ENCODE results near the gene ETFA.

The ETFA gene

DNA sequence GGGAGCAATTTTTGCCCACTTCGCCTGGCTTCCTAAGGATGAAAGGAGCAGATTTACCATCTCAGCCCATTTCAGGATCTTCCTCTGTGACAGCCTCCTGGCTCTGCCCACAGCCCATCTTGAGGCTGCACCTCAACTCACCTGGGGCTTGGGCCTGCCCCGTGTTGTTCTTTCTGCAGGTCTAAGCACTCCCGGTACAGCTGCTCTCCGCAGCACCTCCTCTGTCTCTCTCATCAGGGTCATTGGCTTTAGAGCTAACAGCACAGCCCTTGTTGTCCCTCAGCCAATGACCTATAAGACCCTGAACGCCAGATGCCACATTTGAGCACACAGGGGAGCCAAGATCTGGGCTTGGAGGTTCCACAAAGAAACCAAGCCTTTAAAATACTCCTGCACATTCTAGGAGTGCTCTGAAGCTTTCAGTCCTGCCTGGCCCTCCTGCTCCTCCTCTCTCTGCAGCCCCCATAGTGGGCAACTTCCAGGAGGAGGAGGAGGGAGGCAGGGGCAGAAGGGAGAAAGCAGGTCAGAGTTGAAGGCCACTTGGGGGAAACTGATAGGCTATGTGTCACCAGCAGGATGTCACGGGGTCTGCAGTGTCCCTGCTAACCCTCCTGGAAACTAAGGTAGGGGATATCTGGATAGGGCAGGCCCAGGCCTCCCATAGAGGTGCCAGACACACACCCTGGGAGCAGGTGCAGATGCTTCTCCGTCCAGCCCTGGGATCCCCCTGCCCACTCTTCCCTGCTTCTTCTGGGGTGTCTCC lies 115.6 kb downstream of the ETFA start:
- TF ChIP-seq, protein P1, sequence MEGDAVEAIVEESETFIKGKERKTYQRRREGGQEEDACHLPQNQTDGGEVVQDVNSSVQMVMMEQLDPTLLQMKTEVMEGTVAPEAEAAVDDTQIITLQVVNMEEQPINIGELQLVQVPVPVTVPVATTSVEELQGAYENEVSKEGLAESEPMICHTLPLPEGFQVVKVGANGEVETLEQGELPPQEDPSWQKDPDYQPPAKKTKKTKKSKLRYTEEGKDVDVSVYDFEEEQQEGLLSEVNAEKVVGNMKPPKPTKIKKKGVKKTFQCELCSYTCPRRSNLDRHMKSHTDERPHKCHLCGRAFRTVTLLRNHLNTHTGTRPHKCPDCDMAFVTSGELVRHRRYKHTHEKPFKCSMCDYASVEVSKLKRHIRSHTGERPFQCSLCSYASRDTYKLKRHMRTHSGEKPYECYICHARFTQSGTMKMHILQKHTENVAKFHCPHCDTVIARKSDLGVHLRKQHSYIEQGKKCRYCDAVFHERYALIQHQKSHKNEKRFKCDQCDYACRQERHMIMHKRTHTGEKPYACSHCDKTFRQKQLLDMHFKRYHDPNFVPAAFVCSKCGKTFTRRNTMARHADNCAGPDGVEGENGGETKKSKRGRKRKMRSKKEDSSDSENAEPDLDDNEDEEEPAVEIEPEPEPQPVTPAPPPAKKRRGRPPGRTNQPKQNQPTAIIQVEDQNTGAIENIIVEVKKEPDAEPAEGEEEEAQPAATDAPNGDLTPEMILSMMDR (IDR thresholded peaks at IDR 0.05; ENCODE audit: insufficient read depth, low read length, missing control alignments), result no peak
- no peak overlapping the region for H3K4me3 ChIP-seq (ENCODE audit: low read depth, low read length)
- DNase-seq (ENCODE audit: low read depth, low spot score), result no peak
- POLR2A ChIA-PET, result no interaction called here
- CTCF ChIA-PET, result interaction anchor here (0.8 to 5.5 kb wide), 3 partner anchors 9 to 40 kb away, joined by 3 to 40 read pairs (median 5); no protein-coding TSS in a partner anchor

DNA sequence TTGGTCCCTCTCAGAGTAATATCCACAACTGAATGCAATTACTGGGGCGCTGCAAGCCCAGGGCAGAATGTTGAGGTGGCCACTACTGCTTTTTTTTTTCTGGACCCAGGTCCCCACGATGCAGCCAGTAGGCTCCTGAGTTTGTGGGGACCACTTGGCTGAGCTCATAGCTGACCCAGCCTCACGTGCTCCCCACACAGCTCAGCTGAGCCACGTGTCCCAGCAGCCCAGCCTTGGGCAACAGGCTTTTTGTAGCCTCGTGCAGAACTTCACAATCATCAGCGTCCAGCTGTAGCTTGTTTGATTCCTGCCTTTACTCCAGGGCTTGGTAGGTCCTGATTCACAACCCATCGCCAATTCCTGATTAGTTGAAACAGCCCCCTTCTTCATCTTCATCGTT lies 117.3 kb downstream of the ETFA start:
- TF ChIP-seq, protein P1 (IDR thresholded peaks at IDR 0.05; ENCODE audit: insufficient read depth, low read length, missing control alignments), result no peak
- POLR2A ChIA-PET, result no interaction called here
- no peak overlapping the region for H3K4me3 ChIP-seq (ENCODE audit: low read depth, low read length)
- CTCF ChIA-PET, result interaction anchor here (0.7 to 5.5 kb wide), 5 partner anchors 8 to 673 kb away, joined by 3 to 47 read pairs (median 40); no protein-coding TSS in a partner anchor
- DNase-seq (ENCODE audit: low read depth, low spot score), result no peak

DNA sequence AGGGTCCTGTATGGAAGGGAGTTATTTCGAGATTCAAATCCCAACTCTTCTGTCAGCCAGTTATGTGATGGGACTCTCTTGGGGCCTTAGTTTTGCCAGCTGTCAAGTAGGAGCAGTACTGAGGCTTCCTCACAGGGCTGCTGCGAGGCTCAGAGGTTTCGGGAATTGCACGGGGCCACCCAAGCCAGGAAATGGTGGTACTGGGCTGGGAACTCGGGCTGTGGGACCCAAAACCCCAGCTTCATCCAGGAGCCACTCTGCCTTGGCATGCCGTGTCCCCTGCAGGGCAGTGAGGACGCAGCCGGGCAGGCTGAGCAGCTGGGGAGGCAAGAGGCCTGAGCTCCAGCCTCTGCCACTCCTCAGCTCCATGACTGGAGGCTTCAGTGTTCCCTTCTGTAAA lies 118.6 kb downstream of the ETFA start:
- POLR2A ChIA-PET, result no interaction called here

DNA sequence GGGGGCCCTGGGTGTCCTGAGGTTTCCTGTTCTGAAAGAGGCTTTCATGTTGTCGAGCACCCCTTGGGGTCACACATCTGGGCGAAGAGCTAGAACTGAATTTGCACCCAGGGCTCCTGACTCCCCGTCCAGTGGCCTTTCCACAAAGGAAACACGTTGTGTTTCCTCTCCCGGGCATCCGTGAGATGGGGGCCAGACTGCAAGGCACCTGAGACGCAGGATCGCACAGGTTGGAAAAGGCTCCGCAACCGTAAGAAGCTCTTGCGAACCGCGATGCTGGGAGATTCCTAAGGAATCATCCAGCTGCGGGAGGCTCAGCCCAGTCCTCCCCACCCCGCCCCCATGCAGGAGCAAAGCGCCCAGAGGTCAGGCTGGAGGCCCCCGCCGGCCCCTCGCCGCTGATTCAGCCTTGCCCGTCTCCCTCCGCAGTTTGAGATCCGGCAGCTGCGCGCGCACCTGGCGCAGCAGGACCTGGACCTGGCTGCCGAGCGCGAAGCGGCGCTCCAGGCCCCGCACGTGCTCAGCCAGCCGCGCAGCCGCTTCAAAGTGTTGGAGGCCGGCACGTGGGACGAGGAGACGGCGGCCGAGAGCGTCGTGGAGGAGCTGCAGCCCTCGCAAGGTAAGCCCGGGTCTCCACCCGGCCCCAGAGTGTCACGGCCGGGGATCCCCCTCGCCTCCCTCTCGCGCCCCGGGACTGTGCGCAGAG lies 119.6 kb downstream of the ETFA start:
- DNase-seq (ENCODE audit: low read depth, low spot score), result no peak
- H3K4me3 ChIP-seq (ENCODE audit: low read depth, low read length), result no peak overlapping the region
- TF ChIP-seq, protein P1 (IDR thresholded peaks at IDR 0.05; ENCODE audit: insufficient read depth, low read length, missing control alignments), result no peak
- ChIA-PET POLR2A (no interaction called here), CTCF (interaction anchor here (0.6 to 4.9 kb wide), 36 partner anchors 9 to 675 kb away, joined by 3 to 47 read pairs (median 4); no protein-coding TSS in a partner anchor)

More for the DNA sequence above, 118.6 kb downstream of the ETFA start:
- DNase-seq (ENCODE audit: low read depth, low spot score), result no peak
- no peak overlapping the region for H3K4me3 ChIP-seq (ENCODE audit: low read depth, low read length)
- CTCF ChIA-PET, result interaction anchor here (2.8 to 5.5 kb wide), 4 partner anchors 6 to 674 kb away, joined by 15 to 47 read pairs (median 40); no protein-coding TSS in a partner anchor
- TF ChIP-seq, protein P1 (IDR thresholded peaks at IDR 0.05; ENCODE audit: insufficient read depth, low read length, missing control alignments), result no peak

DNA sequence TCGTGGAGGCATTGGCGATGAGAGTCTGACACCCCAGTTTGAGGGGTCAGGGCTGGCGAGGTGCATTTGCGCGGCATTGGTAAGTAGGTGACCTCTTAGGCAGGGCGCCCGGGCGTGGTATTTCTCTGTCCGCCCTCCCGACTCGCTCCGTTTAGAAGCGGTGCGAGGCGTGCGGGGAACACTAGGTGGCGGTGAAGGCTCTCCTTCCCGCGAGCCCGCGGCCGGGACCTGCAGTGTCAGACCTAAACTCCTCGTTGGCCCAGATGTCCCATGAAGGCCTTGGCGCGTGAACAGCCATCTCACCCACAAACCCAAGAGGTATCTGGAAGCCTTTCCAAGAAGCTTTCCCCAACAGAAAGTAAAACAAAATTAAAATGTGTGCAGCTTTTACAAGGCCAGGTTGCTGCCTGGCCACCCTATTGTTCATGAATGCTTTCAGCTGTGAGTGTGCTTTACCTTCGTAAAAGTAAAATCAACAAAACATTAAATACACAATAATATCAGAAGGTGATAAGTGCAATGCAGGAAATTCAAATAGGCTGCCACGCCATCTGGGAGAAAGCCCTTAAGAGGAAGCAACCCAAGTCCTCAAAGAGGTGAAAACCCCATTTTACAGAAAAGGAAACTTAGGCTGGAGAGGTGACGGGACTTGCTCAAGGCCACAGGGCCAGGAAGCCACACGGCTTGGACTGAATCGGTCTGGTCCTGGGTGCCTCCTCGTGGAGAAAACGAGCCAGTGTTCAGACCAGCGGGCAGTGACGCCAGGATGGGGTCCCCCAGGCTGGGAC lies 120.3 kb downstream of the ETFA start:
- ChIA-PET CTCF (interaction anchor here (0.6 to 4.9 kb wide), 38 partner anchors 8 to 676 kb away, joined by 3 to 47 read pairs (median 4); no protein-coding TSS in a partner anchor), POLR2A (no interaction called here)
- TF ChIP-seq, protein P1 (IDR thresholded peaks at IDR 0.05; ENCODE audit: insufficient read depth, low read length, missing control alignments), result peak; percentile 95
- no peak for DNase-seq (ENCODE audit: low read depth, low spot score)
- H3K4me3 ChIP-seq (ENCODE audit: low read depth, low read length), result peak overlapping the region; percentile 30
